ENCODE results near the gene UBIAD1. TPM values are rescaled to one million over a fixed set of nuclear protein-coding genes. Genes with fewer than 3 reads are reported as not detected.

UBIAD1 gene
- total and polyA plus RNA-seq, 2 donors (not counting 3 experiments of a cell fraction or from before 2014, with no cell fraction given), result 12.7 to 17.8 TPM

- TF ChIP-seq FOS (IDR thresholded peaks at IDR 0.05; ENCODE audit: borderline replicate concordance, insufficient read depth, low read length) (no peak), JUN (IDR thresholded peaks at IDR 0.05; ENCODE audit: borderline replicate concordance, insufficient read depth, insufficient read length, low read depth) (no peak), GATA2 (IDR thresholded peaks at IDR 0.05; ENCODE audit: insufficient read depth, insufficient read length, low read depth, low read length) (no peak), EZH2 (IDR thresholded peaks at IDR 0.05; ENCODE audit: borderline replicate concordance, low read depth, low read length, severe bottlenecking) (no peak)
- Histone ChIP-seq H2AFZ (ENCODE audit: low read depth, low read length) (no peak overlapping the region), H4K20me1 (replicated peaks; ENCODE audit: control insufficient read depth, extremely low read depth, insufficient read depth, low read length) (peaks cover 2% of the 10 kb centered on the region), H3K4me3 (replicated peaks in 1 of 3; ENCODE audit: insufficient read depth in 1 of 3, low read depth in 1 of 3, low read length in 3 of 3) (no peak overlapping the region), H3K9me1 (replicated peaks; ENCODE audit: control insufficient read depth, extremely low read depth, insufficient read depth, low read length) (no peaks in the 10 kb centered on the region), H3K9ac (replicated peaks; ENCODE audit: extremely low read depth, insufficient read depth, low read length) (no peak overlapping the region), H3K79me2 (ENCODE audit: control insufficient read depth, insufficient read depth, low read length) (peaks cover 3% of the 10 kb centered on the region), H3K4me2 (ENCODE audit: insufficient read depth, low read length) (no peak overlapping the region), H3K4me1 (ENCODE audit: control insufficient read depth, extremely low read depth, insufficient read depth, low read length) (peaks cover 5% of the 10 kb centered on the region), H3K9me3 (replicated peaks; ENCODE audit: control insufficient read depth, insufficient read depth, low read length) (no peaks in the 10 kb centered on the region), H3K36me3 (ENCODE audit: control insufficient read depth in 2 of 2, extremely low read depth in 1 of 2, insufficient read depth in 2 of 2, low read length in 2 of 2) (peaks cover 3 to 5% of the 10 kb centered on the region in 2 experiments), H3K27ac (ENCODE audit: insufficient read depth, low read depth, low read length) (no peak overlapping the region), H3K27me3 (ENCODE audit: control insufficient read depth in 2 of 2, insufficient read depth in 2 of 2, low read length in 2 of 2) (no peaks in the 10 kb centered on the region)
- DNase-seq (ENCODE audit: low read depth, low spot score) (no peak), FAIRE-seq (no peak)
- ChIA-PET POLR2A (no interaction called here), CTCF (interaction anchor here (1.0 to 1.8 kb wide), 2 partner anchors 249 to 356 kb away, joined by 3 to 10 read pairs; no protein-coding TSS in a partner anchor)
- intact Hi-C loops (cut with micrococcal nuclease), result no loop called here
- dilution Hi-C loops (cut with MboI; ENCODE audit: extremely low pct_ligation_motif_present, low sequenced_read_pairs), result no loop called here
- no TSS peak for BruUV-seq (replicated peaks)
These were observed 13.9 kb downstream of the UBIAD1 start for GRCh38 chr1:11286735-11287410.

- FAIRE-seq, result no peak
- intact Hi-C loops (cut with micrococcal nuclease), result no loop called here
- TF ChIP-seq, protein P1, sequence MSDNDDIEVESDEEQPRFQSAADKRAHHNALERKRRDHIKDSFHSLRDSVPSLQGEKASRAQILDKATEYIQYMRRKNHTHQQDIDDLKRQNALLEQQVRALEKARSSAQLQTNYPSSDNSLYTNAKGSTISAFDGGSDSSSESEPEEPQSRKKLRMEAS (IDR thresholded peaks at IDR 0.05; ENCODE audit: insufficient read depth, insufficient read length), result no peak
- TF ChIP-seq MYC (IDR thresholded peaks at IDR 0.05; ENCODE audit: low read depth, low read length) (no peak), JUN (IDR thresholded peaks at IDR 0.05; ENCODE audit: borderline replicate concordance, insufficient read depth, insufficient read length, low read depth) (no peak), GATA2 (IDR thresholded peaks at IDR 0.05; ENCODE audit: insufficient read depth, insufficient read length, low read depth, low read length) (no peak), POLR2AphosphoS5 (IDR thresholded peaks at IDR 0.05; ENCODE audit: insufficient read depth, low read depth, low read length) (no peak), FOS (IDR thresholded peaks at IDR 0.05; ENCODE audit: borderline replicate concordance, insufficient read depth, low read length) (no peak), EZH2 (IDR thresholded peaks at IDR 0.05; ENCODE audit: borderline replicate concordance, low read depth, low read length, severe bottlenecking) (no peak), POLR2A (IDR thresholded peaks at IDR 0.05; ENCODE audit: low read depth, low read length) (no peak), CTCF (IDR thresholded peaks at IDR 0.05; ENCODE audit: extremely low read depth in 1 of 2, insufficient read depth in 1 of 2, low read depth in 1 of 2, low read length in 2 of 2) (no peak)
- DNase-seq (ENCODE audit: low read depth, low spot score), result no peak
- CTCF ChIA-PET, result no interaction called here
- H3K4me2 ChIP-seq (ENCODE audit: insufficient read depth, low read length), result no peak overlapping the region
- no peaks in the 10 kb centered on the region for H3K9me1 ChIP-seq (replicated peaks; ENCODE audit: control insufficient read depth, extremely low read depth, insufficient read depth, low read length)
- no peak overlapping the region for H3K27ac ChIP-seq (ENCODE audit: insufficient read depth, low read depth, low read length)
- H3K4me3 ChIP-seq (replicated peaks in 1 of 3; ENCODE audit: insufficient read depth in 1 of 3, low read depth in 1 of 3, low read length in 3 of 3), result no peak overlapping the region
- no peak overlapping the region for H3K9ac ChIP-seq (replicated peaks; ENCODE audit: extremely low read depth, insufficient read depth, low read length)
- H2AFZ ChIP-seq (ENCODE audit: low read depth, low read length), result no peak overlapping the region
- POLR2A ChIA-PET, result no interaction called here
- no peaks in the 10 kb centered on the region for H3K4me1 ChIP-seq (ENCODE audit: control insufficient read depth, extremely low read depth, insufficient read depth, low read length)
- dilution Hi-C loops (cut with MboI; ENCODE audit: extremely low pct_ligation_motif_present, low sequenced_read_pairs), result no loop called here
- no TSS peak for BruUV-seq (replicated peaks)
- no peaks in the 10 kb centered on the region for H3K9me3 ChIP-seq (replicated peaks; ENCODE audit: control insufficient read depth, insufficient read depth, low read length)
- H3K27me3 ChIP-seq (ENCODE audit: control insufficient read depth in 2 of 2, insufficient read depth in 2 of 2, low read length in 2 of 2), result no peaks in the 10 kb centered on the region
- no peaks in the 10 kb centered on the region for H3K79me2 ChIP-seq (ENCODE audit: control insufficient read depth, insufficient read depth, low read length)
- no peaks in the 10 kb centered on the region for H4K20me1 ChIP-seq (replicated peaks; ENCODE audit: control insufficient read depth, extremely low read depth, insufficient read depth, low read length)
- peaks cover 3 to 5% of the 10 kb centered on the region in 2 experiments for H3K36me3 ChIP-seq (ENCODE audit: control insufficient read depth in 2 of 2, extremely low read depth in 1 of 2, insufficient read depth in 2 of 2, low read length in 2 of 2)
These were observed 16.1 kb downstream of the UBIAD1 start for GRCh38 chr1:11289064-11289463.
